GM19193 (cell line): ENCODE data around the gene PTPN22.

ENCODE experiments used
- POLR2A ChIP-seq: IDR thresholded peaks from 4 replicates; pipeline ENCODE4 v1.6.1; 2011; ENCODE audit not compliant: insufficient read depth, insufficient read length; ENCODE audit errors: extremely low read depth

Gene PTPN22

GRCh38 chr1:113872219-113872935 lies 865 bp upstream of the PTPN22 start:
- no peak for TF ChIP-seq POLR2A

DNA sequence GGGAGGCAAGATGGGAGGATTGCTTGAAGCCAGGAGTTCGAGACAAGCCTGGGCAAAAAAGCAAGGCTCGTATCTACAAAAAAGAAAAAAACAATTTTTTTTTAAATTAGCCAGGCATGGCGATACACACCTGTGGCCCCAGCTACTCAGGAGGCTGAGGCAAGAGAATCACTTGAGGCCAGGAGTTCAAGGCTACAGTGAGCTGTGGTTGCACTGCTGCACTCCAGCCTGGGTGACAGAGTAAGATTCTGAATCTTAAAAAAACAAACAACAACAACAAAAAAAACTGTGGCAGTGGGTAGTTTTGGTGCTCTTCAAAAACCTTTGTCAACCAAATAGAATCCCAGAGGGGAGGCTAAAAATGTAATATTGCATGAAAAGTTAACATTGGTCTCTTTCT lies 734 bp downstream of the PTPN22 start:
- TF ChIP-seq POLR2A, result no peak

- TF ChIP-seq POLR2A, result no peak
These were observed 3.0 kb downstream of the PTPN22 start for GRCh38 chr1:113868387-113869083.

DNA sequence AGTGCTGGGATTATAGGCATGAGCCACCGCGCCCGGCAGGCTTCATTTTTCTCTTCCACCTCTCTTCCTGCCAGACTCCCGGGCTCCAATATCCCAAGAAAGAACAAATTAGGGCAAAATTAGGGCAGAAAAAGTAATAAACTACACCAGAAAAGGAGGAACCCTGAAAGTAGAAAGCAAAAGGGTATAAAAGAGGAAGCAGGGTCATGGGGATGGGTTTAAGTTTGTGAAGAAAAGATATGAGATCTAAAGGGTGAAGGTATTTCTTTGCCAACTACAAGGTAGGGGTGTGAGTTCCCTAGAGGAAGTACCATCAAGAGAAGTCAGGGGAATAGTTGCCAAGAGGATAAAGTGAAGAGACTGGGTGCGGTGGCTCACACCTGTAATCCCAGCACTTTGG lies 9.9 kb downstream of the PTPN22 start:
- no peak for TF ChIP-seq POLR2A

- TF ChIP-seq POLR2A, result no peak
These were observed 10.6 kb downstream of the PTPN22 start for GRCh38 chr1:113860891-113861290.

DNA sequence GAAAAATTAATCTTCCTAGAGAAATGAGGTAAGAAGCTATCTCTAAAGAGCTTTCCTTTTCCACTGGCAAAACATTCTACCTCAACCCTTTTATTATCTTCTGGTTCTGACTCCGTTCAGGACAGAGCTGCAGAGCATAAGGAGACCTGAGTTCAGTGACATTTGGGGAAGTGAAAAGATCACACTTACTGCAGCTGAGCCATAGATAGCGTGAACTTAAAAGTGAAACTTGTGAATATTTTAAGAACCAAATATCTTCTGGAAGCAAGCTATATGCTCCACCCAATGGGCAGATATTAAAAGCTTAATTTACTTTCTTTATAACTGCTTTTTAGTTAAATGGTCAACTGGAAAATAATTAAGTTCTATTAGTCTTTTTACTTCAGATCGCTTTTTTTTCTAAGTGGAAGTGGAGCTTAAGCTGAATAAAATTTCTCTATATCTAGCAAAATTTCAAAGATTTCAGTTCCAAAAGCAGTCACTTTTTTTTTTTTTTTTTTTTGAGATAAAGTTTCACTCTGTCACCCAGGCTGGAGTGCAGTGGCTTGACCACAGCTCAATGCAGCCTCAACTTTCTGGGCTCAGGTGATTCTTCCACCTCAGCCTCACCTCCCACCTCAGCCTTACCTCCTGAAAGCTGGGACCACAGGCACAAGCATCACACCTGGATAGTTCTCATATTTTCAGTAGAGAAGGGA lies 11.9 kb downstream of the PTPN22 start:
- TF ChIP-seq POLR2A, result no peak

- TF ChIP-seq POLR2A, result no peak
These were observed 12.5 kb downstream of the PTPN22 start for GRCh38 chr1:113858982-113859381.

GRCh38 chr1:113858418-113858817 lies 13.1 kb downstream of the PTPN22 start:
- TF ChIP-seq POLR2A, result no peak

DNA sequence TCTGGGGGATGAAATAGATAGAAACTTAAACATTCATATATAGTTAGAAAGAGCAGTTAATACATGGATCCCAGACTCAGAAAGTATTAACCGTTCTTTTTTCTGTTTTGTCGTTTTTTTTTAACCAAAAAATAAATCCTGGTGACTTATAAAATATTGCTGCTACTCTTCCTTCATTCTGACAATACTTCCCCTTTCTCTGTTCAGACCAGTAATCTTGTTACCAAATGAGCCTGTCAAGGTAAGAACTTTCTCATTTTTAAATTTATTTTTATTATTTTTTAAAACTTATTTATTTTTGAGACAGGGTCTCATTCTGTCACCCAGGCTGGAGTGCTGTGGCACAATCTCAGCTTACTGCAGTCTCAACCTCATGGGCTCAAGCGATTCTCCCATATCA lies 13.7 kb downstream of the PTPN22 start:
- no peak for TF ChIP-seq POLR2A

DNA sequence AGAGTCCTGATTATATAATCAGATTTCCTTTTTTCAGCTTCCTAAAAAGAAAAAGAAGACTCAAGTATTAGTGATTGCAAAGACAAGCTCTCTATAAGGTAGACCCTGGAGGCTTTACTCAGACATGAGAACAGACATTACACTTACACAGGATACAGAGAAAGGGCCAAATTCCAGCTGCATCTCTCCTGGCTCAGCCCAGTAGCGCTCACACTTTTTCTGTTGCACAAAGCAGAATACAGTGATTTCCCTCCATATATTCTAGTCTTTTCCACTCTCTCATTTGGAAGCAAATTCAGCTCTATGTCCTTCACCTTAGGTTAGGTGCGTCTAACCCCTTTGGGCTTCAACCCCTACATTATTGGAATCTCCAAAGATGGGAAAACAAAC lies 15.1 kb downstream of the PTPN22 start:
- TF ChIP-seq POLR2A, result no peak

- TF ChIP-seq POLR2A, result no peak
These were observed 15.7 kb downstream of the PTPN22 start for GRCh38 chr1:113855630-113856400.

- no peak for TF ChIP-seq POLR2A
These were observed 17.3 kb downstream of the PTPN22 start for GRCh38 chr1:113854234-113854633.

DNA sequence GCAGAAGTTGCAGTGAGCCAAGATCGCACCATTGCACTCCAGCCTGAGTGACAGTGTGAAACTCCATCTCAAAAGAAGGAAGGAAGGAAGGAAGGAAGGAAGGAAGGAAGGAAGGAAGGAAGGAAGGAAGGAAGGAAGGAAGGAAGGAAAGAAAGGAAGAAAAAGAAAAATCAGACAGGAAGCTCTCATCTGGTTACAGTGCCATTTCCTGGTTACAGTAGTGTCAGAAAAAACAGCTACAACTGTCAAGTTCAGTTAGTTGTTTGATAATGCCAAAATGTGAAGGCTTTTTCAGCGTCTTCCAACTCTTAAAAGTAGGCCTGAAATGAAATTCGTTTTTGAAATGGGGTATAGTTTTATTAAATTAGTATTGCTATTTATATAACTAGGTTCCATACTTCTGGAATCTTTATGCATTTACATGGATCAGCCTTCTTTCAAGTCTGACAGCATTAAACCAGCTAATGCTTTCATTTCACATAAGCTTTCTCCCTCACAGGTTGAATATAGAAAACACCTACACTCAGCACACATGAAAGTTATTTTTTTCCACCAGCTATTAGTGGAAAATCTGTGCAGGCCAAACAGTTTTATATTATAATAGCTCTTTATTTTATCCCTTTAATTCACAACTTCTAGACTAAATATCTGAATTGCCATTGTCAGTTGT lies 21.2 kb downstream of the PTPN22 start:
- TF ChIP-seq POLR2A, result no peak

DNA sequence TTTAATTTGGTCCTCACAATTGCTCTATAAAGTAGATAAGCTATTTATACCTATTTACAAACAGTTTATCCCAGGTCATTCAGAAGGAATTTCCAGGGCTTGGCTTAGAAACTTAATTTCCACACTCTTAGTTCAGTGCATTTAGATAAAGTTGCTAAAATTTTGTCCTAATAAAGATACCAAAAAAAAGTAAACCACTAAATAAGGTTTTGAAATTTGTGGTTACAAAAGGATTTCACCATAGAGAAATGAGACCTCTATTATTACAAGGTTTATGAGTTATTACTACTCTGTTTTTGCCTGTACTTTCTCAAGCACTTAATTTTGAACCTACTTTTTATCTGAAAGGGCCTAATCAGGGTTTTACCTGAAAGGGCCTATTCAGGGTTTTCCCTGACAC lies 22.4 kb downstream of the PTPN22 start:
- no peak for TF ChIP-seq POLR2A
